Activated CD4-positive, alpha-beta memory T cell treated with anti-CD3 and anti-CD28 coated beads, Interleukin-2, amount 10 ng/mL, durations not matched to agents 7 days and 5 days (primary cell): ENCODE results near the gene AUNIP. TPM values are rescaled to one million over a fixed set of nuclear protein-coding genes. Genes with fewer than 3 reads are reported as not detected.

ENCODE experiments used
- CTCF ChIA-PET: fragments of 350-600 bp; sonication (Branson Sonifier 250); formaldehyde crosslinking; loops from one replicate; lab custom pipeline; 2021; ENCODE audit warnings: antibody characterized with exemption, inconsistent platforms; lab: Charles Lee
- POLR2A ChIA-PET: fragments of 350-600 bp; sonication (Branson Sonifier 250); formaldehyde crosslinking; loops from one replicate; lab custom pipeline; 2021; ENCODE audit warnings: antibody characterized with exemption; lab: Charles Lee
- DNase-seq: peaks from one replicate; pipeline ENCODE4 v3.0.0-alpha.2; 2020
- H3K27ac Mint-ChIP-seq: one replicate; pipeline ENCODE4 v1.8.0; 2021; ENCODE audit warnings: mild to moderate bottlenecking, mixed read lengths
- H3K27me3 Mint-ChIP-seq: one replicate; pipeline ENCODE4 v1.8.0; 2021; ENCODE audit warnings: mixed read lengths
- H3K36me3 Mint-ChIP-seq: one replicate; pipeline ENCODE4 v1.8.0; 2021; ENCODE audit warnings: low read depth, mixed read lengths
- H3K4me1 Mint-ChIP-seq: one replicate; pipeline ENCODE4 v1.8.0; 2021; ENCODE audit warnings: mixed read lengths
- H3K4me3 Mint-ChIP-seq: one replicate; pipeline ENCODE4 v1.8.0; 2021; ENCODE audit warnings: mild to moderate bottlenecking, mixed read lengths
- H3K9me3 Mint-ChIP-seq: one replicate; pipeline ENCODE4 v1.8.0; 2021; ENCODE audit warnings: mixed read lengths
- total RNA-seq, 2 experiments: library from RNA; stranded (reverse); gene quantifications; one replicate each; pipeline ENCODE4 v1.2.3, GENCODE V29; 2021

AUNIP gene
- total RNA-seq, 2 experiments from 2014 or later: 5.2 to 5.4 TPM

DNA sequence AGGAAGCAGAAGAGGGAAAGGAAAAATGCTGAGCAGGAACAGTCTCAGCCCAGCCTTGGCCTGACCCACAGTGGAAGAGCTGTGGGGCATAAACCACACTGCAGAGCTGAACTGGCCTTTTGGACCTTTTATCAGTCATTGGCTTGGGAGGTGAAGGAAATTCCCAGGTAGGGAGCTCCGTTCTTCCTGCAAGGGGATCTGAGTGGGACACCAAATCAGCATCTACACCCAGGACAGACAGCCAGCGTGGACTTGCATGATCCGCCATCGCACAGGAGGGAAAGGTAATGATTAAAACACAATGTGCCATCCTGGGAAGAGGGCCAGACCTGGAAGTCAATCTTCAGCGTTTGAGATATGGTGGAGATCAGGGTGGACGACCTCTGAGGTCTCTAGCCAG is 40.7 kb downstream of the AUNIP start:
- ChIA-PET CTCF (interaction anchor here (1.2 kb wide), 1 partner anchor 315 kb away, joined by 3 read pairs; no protein-coding TSS in a partner anchor), POLR2A (interaction anchor here (0.5 to 3.9 kb wide), 4 partner anchors 40 to 472 kb away, joined by 3 to 21 read pairs (median 6); no protein-coding TSS in a partner anchor)
- H3K36me3 Mint-ChIP-seq: peaks cover 7% of the 10 kb centered on the region
- peaks cover 38% of the 10 kb centered on the region for H3K4me1 Mint-ChIP-seq
- peak overlapping the region; percentile 96 for H3K4me3 Mint-ChIP-seq
- H3K9me3 Mint-ChIP-seq: no peaks in the 10 kb centered on the region
- peak overlapping the region; percentile 91 for H3K27ac Mint-ChIP-seq
- no peak for DNase-seq
- no peaks in the 10 kb centered on the region for H3K27me3 Mint-ChIP-seq

DNA sequence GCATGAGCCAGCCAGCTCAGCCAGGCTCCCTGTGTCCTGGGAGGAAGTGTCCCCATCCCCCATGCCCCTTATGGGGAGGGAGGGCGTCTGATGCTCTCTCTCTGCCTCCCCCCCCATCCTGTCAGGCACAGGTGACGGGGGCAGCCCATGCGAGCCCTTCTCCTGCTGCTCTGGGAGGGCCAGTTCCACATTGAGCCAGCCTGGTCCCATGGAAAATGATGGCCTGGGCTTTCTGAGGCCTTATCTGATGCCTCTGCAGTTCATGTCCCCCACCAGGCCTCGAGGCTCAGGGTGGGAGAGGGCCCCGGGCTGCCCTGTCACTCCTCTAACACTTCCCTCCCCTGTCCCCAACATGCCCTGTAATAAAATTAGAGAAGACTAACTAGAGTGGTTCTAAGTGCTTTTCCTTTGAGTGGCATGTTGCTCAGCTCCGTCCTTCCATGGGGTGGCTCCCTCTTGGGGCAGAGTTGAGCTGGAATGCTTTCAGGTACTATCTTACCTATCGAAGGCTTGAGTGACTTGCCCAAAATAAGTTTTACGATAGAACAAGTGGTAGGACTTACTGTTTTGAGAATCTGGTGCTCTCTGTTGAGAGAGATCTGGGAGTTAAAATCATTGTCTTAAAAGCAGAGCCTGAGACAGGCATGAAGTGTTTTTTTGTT is 41.3 kb downstream of the AUNIP start:
- Mint-ChIP-seq H3K27me3 (no peaks in the 10 kb centered on the region), H3K9me3 (no peaks in the 10 kb centered on the region), H3K36me3 (peaks cover 7% of the 10 kb centered on the region), H3K27ac (no peak overlapping the region), H3K4me3 (peak overlapping the region; percentile 54), H3K4me1 (peaks cover 38% of the 10 kb centered on the region)
- no peak for DNase-seq
- ChIA-PET POLR2A (no interaction called here), CTCF (interaction anchor here (1.2 kb wide), 1 partner anchor 314 kb away, joined by 3 read pairs; no protein-coding TSS in a partner anchor)

DNA sequence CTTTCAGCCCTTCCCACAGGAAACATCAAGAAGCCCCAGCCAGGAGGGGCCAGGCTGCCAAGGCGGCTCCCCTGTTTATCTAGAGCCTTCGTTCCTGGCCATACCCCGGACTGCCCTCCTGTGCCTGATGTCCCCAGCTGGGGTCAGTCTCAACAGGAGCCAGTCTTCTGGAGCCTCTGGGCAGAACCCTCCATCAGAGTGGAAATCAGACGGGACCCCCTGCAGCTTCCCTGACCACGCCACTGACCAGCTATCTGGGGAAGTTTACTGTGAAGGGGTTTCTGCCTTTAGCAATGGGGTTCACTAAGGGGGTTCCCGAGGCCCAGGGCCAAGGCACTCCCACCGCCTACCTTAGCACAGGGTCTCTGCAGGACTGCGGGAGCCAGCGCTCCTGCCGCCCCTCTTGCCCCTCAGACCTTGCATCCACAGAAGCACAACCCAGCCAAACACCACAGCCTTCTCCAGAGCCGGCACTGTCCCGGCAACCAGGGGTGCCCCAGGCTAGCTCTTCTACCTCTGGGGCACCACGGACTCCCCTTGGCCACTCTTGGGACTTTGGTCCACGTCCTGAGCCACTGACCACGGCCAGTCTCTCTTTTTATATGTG is 43.0 kb downstream of the AUNIP start:
- no peak for DNase-seq
- Mint-ChIP-seq H3K4me1 (peaks cover 28% of the 10 kb centered on the region), H3K4me3 (no peak overlapping the region), H3K27me3 (no peaks in the 10 kb centered on the region), H3K36me3 (peaks cover 7% of the 10 kb centered on the region), H3K27ac (no peak overlapping the region), H3K9me3 (no peaks in the 10 kb centered on the region)
- POLR2A ChIA-PET: no interaction called here
- CTCF ChIA-PET: interaction anchor here (1.6 kb wide), 1 partner anchor 15 kb away, joined by 3 read pairs; no protein-coding TSS in a partner anchor

DNA sequence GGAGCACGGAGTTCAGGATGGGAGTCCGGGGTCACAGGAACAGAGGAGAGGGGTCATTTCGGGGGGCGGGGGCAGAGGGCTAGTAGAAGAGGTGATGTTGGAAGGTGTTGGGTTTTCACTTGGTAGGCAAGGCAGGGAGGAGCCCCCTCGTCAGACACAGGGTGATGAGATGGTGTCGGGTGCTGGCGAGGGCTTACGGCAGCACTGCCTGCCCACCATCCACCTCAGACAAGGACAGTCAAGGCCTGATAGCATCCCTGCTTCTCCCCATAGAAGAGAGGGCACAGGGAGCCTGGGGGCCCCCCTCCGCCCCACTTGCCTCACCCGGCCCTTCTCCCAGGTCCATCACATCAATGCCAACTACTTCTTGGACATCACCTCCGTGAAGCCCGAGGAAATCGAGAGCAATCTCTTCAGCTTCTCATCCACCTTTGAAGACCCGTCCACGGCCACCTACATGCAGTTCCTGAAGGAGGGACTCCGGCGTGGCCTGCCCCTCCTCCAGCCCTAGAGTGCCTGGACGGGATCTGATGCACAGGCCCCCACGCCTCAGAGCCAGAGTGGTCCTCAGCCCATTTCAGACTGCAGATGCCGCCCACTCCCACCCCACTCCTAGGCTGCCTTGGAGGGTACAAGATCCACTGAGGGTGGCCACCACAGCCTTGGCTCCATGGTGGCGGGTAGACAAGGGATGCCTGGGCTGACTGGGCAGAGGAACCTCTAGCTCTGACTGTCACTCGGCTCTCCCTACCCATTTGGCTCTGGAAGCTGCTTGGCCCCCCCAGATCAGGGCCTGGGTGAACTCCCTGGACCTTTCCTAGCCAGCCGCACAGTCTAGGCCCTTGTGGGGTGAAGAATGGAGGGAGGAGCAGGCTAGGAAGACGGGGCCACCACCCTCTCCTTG is 43.8 kb downstream of the AUNIP start:
- Mint-ChIP-seq H3K36me3 (peaks cover under 1% of the 10 kb centered on the region), H3K4me1 (peaks cover 21% of the 10 kb centered on the region), H3K27me3 (no peaks in the 10 kb centered on the region), H3K4me3 (no peak overlapping the region), H3K27ac (no peak overlapping the region), H3K9me3 (no peaks in the 10 kb centered on the region)
- ChIA-PET POLR2A (interaction anchor here (1.1 kb wide), 1 partner anchor 41 kb away, joined by 3 read pairs; no protein-coding TSS in a partner anchor), CTCF (interaction anchor here (1.6 kb wide), 1 partner anchor 14 kb away, joined by 3 read pairs; no protein-coding TSS in a partner anchor)
- DNase-seq: no peak

DNA sequence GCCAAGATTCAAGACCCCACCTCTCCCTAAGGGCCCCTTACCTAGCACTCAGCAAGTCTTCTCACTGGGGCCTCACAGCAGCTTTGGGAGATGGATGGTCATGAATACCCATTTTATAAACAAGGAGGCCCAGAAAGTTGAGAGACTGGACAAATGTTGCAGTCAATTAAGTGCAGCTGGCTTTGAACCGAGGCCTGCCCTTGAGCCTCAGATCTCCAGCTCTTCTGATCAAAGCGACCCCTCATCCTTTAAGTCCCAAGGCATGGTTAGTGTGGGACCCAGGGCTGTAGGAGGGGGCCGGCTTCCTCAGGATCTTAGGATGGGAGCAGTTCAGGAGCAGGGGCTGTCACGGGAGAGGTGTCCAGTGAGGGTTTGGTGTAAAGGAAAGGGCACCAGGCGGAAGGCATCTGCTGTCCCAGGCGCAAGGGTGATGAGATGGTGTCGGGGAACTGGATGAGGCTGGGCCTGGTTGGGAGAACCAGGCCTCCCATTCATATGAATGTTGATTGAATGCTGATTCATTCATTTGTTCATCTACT is 44.6 kb downstream of the AUNIP start:
- Mint-ChIP-seq H3K27me3 (no peaks in the 10 kb centered on the region), H3K27ac (no peak overlapping the region), H3K4me1 (peaks cover 21% of the 10 kb centered on the region), H3K9me3 (no peaks in the 10 kb centered on the region), H3K36me3 (no peaks in the 10 kb centered on the region), H3K4me3 (no peak overlapping the region)
- no peak for DNase-seq
- POLR2A ChIA-PET: interaction anchor here (1.1 kb wide), 1 partner anchor 40 kb away, joined by 3 read pairs; no protein-coding TSS in a partner anchor
- CTCF ChIA-PET: interaction anchor here (1.2 to 1.8 kb wide), 2 partner anchors 19 to 183 kb away, joined by 3 to 5 read pairs; partner anchors contain the start of gene PAFAH2

DNA sequence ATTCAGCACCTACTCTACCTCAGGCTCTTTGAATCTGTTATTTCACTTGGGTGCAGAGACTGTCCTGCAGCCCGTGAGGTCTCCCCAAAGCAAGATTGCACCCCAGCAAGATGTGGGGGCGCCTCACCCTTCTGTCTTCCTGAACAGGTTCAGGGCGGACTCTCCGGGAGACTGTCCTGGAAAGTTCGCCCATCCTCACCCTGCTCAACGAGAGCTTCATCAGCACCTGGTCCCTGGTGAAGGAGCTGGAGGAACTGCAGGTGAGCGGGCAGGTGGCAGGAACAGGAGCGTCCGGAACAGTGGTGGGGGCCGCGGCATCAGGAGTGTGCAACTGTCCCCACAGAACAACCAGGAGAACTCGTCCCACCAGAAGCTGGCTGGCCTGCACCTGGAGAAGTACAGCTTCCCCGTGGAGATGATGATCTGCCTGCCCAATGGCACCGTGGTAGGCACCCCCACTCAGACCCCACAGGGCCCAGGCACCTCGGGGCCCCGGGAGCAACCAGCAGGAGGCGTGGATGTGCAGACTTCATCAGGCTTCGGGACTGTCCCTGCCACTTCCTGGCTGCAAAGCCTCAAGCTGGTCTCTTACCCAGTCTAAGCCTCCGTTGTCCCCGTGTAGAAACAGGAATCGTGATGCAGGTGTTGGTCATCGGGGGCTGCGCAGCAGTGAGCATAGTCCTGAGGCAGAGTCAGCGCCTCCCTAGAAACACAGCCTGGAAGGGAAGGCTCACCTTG is 45.4 kb downstream of the AUNIP start:
- H3K9me3 Mint-ChIP-seq: no peaks in the 10 kb centered on the region
- peaks cover 15% of the 10 kb centered on the region for H3K4me1 Mint-ChIP-seq
- no peaks in the 10 kb centered on the region for H3K27me3 Mint-ChIP-seq
- ChIA-PET CTCF (interaction anchor here (1.2 to 1.8 kb wide), 2 partner anchors 18 to 184 kb away, joined by 3 to 5 read pairs; partner anchors contain the start of gene PAFAH2), POLR2A (no interaction called here)
- H3K4me3 Mint-ChIP-seq: no peak overlapping the region
- H3K27ac Mint-ChIP-seq: no peak overlapping the region
- no peak for DNase-seq
- H3K36me3 Mint-ChIP-seq: no peaks in the 10 kb centered on the region

DNA sequence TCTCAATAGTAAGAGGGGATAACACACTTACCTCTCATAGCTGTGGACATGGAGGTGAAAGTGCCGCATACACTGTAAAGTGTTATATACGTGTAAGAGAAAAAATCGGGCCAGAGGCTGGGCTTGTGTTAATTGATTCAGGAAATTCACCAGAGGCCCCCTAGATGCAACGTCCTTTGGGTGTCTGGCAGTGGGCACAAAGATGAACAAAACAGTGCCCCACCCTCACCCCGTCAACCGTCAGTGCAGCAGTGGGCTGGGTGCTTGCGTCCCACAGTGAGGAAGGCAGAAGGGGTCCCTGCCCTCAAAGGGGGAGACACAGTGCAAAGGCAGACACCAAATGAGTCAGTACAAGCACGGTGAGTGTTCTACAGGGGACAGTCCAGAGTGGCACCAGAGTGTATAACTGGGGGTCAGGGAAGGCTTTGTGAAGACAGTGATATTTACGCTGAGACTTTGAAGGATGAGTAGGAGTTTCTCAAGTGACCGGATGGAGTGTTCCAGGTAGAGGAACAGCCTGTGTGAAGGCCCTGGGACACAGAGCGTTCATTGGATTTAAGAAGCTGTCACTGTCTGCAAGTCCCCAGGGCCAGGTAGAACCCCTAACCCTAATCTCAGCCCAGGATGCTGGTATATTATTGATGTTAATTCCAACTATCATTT is 46.1 kb downstream of the AUNIP start:
- Mint-ChIP-seq H3K27ac (no peak overlapping the region), H3K27me3 (no peaks in the 10 kb centered on the region), H3K9me3 (no peaks in the 10 kb centered on the region), H3K36me3 (no peaks in the 10 kb centered on the region), H3K4me3 (no peak overlapping the region), H3K4me1 (peaks cover 8% of the 10 kb centered on the region)
- ChIA-PET CTCF (interaction anchor here (0.6 to 1.8 kb wide), 3 partner anchors 17 to 206 kb away, joined by 3 to 5 read pairs (median 3); partner anchors contain the start of gene PAFAH2), POLR2A (no interaction called here)
- DNase-seq: no peak

DNA sequence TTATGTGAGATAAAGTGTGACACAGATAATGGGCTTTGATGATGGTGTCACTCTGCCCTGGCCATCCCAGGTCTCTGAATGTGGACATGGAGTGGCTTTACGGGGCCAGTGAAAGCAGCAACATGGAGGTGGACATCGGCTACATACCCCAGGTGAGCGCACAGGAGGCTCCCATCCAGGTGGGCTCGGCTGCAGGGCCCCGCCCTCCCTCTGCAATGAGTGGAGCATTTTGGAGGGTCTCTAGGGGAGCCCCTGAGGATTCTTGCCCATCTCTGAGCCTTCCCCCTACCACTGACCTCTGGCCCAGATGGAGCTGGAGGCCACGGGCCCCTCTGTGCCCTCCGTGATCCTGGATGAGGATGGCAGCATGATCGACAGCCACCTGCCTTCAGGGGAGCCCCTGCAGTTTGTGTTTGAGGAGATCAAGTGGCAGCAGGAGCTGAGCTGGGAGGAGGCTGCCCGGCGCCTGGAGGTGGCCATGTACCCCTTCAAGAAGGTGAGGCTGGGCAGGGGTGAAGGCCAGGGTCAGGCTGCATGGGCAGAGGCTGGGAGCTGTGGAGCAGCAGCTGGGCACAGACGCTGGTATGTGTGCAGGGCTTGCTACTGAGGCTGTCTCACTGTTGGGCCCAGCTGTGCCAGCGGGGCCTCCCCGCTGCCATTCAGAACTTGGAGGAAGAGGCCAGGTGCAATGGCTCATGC is 47.7 kb downstream of the AUNIP start:
- Mint-ChIP-seq H3K4me3 (no peak overlapping the region), H3K4me1 (peaks cover 2% of the 10 kb centered on the region), H3K27me3 (no peaks in the 10 kb centered on the region), H3K36me3 (no peaks in the 10 kb centered on the region), H3K9me3 (no peaks in the 10 kb centered on the region), H3K27ac (no peak overlapping the region)
- no peak for DNase-seq
- ChIA-PET POLR2A (no interaction called here), CTCF (interaction anchor here (0.7 to 3.8 kb wide), 6 partner anchors 9 to 292 kb away, joined by 3 to 30 read pairs (median 6); no protein-coding TSS in a partner anchor)

DNA sequence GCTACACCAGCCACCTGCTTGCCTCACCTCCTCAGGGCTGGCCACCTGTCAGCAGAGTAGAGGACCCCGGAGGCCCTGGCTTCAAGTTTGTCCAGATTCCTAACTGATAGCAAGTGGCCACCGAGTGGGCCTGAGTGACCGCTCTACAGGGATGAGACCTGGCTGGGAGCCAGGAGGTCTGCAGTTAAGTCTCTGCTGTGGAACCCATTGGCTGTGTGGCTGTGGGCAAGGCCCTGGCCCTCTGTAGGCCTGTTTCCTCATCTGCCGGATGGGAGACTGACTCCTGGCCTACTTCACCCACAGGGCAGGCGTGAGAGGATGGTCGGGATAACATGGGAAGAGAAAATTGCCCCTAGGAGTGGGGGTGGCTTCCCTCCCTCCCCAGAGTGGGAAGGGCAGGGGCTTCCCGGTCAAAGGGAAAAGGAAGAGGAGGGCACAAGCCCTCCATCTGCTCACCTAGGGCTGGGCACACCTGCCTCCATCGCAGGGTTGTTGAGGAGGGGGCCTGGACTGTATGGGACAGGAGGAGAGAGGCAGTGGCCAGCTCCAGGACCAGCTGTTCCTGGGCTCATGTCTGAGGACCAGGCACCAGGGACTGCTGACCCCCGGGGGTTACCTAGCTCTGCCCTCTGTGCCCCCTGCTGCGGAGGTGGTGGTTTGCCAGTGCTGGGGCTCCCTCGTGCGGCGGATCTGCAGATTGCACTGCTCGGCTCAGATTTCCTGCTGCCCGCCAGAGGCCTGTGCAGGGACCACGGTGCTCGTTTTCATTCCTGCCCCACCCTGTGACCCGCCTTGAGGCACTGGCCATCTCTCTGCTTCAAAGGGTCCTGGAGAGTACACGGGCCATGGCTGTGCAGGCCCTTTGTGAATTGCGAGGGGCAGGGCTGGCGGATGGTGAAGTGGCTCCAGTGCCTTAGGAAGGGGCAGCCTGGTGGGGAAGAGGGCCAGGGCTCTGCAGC is 48.6 kb downstream of the AUNIP start:
- H3K36me3 Mint-ChIP-seq: no peaks in the 10 kb centered on the region
- ChIA-PET POLR2A (interaction anchor here (0.5 kb wide), 1 partner anchor 245 kb away, joined by 4 read pairs; no protein-coding TSS in a partner anchor), CTCF (interaction anchor here (0.7 to 3.8 kb wide), 11 partner anchors 9 to 323 kb away, joined by 3 to 30 read pairs (median 4); partner anchors contain the start of genes MTFR1L and PAFAH2)
- H3K27ac Mint-ChIP-seq: no peak overlapping the region
- H3K27me3 Mint-ChIP-seq: no peaks in the 10 kb centered on the region
- DNase-seq: peak; percentile 81
- H3K4me3 Mint-ChIP-seq: no peak overlapping the region
- H3K9me3 Mint-ChIP-seq: no peaks in the 10 kb centered on the region
- H3K4me1 Mint-ChIP-seq: no peaks in the 10 kb centered on the region

DNA sequence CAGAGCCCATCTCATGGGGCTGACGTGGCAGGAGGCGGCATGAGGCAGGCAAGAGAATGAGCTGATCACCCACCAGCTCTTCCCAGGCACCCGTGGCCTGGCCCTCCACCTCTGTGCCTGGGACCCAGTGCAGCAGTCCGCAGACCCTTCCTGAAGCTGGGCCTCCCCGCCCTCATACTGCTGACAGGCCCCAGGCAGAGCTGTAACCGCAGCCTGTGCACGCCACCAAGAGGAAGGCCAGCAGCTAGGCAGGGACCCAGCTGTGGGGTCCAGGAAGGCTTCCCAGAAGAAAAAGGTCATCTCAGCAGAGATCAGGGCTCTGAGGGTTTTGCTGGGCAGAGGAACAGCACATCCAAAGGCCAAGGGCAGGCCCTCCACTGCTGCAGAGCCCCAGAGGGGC is 49.3 kb downstream of the AUNIP start:
- CTCF ChIA-PET: interaction anchor here (0.8 to 3.8 kb wide), 10 partner anchors 10 to 322 kb away, joined by 3 to 30 read pairs (median 3); partner anchors contain the start of genes MTFR1L and PAFAH2
- no peak overlapping the region for H3K4me3 Mint-ChIP-seq
- POLR2A ChIA-PET: interaction anchor here (0.5 kb wide), 1 partner anchor 245 kb away, joined by 4 read pairs; no protein-coding TSS in a partner anchor
- no peaks in the 10 kb centered on the region for H3K36me3 Mint-ChIP-seq
- H3K9me3 Mint-ChIP-seq: no peaks in the 10 kb centered on the region
- peaks cover under 1% of the 10 kb centered on the region for H3K4me1 Mint-ChIP-seq
- no peak overlapping the region for H3K27ac Mint-ChIP-seq
- peaks cover under 1% of the 10 kb centered on the region for H3K27me3 Mint-ChIP-seq
- DNase-seq: no peak
